ENCODE results near the gene GALT.

The GALT gene

DNA sequence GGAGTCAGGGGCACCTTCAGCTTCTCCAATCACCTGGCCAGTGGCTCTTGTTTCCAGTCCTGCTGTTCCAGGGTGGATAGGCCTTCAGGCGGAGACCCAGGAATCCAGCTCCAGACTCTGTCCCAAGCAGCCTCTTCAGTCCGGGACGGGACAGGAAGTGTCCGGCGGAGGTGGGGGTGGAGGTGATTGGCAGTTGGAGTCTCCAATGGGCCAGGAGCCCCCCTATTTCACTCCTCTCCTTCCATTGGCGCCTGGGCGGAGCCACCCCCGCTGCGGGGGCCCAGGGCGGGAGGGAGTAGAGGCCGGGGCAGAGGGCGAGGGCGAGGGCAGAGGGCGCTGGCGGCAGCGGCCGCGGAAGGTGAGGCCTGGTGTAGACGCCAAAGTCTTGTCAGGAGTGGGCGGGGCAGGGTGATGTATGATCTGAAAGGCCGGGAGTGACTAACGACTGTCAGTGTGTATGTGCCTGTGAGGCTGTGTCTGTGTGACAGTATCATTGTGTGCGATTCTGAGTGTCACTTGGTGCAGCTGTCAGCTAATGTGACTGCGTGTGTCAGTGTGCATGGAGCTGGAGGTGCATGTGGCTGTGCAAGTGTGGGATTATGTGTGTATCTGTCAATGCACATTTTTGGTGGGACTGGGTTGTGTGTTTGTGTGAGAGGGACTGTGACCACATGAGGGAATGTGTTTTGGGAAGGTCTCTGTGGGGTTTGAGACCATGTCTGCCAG, 5.6 kb downstream of the GALT start, which contains the start of gene IL11RA:
IL11RA (plus strand) TSS at position 310 of the 726 bp plus-strand sequence. CDS start 3,033 bp downstream, outside the sequence.
- DNase-seq (ENCODE audit: low read depth in 1 of 2, low spot score in 1 of 2), result no peak

DNA sequence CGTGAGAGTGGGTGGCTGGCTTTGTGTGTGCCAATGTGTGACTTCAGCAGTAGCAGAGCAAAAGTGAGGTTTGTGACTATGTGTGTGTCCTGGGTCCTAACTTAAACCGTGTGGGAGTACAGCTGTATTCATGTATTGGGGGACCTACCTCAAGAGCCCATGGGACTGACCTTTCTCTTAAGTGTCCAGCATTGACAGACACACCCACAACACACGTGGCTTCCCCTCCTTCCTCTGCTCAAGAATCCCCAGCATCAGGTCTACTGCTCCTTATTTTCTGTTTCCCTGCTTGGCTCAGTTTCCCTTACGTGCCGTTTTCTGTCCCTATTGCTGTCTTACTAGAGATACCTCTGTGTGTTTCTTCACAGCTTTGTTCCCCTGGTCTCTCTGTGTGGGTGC, 6.1 kb downstream of the GALT start:
- DNase-seq (ENCODE audit: low read depth in 1 of 2, low spot score in 1 of 2), result no peak

DNA sequence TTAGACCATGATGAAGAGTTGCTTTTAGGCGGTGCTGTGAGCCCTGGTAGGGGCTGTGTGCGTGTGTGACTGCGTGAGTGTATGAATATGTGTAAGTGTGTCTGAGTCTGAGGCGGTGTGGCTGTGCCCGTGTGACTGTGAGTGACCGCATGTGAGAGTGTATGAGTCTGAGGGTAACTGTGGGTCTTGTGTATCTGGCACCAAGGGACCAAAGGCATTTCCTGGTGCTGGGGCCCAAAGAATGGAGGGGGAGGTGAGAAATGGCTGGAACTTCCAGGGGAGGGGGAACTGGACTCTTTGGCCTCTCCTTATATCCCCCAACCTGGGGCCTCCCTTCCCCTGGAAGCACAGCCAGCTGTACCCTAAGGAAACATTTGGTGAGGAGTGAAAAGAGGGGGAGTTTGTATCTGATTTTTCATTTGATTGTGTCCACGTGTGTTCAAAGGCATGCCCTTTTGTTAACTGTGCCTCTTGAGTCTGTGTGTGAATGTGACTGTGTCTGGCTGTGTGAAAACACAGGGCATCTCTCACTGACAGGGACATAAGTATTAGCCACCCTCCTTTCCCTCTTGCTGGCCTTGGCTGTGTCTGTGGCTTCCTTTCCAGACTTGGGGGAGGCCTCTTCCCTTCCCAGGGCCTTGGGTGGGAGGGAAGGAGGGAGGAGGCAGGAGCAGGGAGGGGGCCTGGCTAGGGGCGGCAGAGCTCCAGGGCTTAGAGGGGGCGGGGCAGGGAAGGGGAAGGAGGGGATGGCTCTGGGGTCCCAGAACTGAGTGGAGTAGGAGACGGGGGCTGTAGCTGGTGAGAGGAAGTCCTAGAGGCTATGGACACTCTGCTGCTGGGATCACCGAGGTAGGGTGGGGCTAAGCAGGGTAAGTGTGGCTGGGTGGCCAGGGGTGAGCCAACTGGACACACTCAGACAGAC, 6.9 kb downstream of the GALT start:
- DNase-seq (ENCODE audit: low read depth in 1 of 2, low spot score in 1 of 2), result no peak

DNA sequence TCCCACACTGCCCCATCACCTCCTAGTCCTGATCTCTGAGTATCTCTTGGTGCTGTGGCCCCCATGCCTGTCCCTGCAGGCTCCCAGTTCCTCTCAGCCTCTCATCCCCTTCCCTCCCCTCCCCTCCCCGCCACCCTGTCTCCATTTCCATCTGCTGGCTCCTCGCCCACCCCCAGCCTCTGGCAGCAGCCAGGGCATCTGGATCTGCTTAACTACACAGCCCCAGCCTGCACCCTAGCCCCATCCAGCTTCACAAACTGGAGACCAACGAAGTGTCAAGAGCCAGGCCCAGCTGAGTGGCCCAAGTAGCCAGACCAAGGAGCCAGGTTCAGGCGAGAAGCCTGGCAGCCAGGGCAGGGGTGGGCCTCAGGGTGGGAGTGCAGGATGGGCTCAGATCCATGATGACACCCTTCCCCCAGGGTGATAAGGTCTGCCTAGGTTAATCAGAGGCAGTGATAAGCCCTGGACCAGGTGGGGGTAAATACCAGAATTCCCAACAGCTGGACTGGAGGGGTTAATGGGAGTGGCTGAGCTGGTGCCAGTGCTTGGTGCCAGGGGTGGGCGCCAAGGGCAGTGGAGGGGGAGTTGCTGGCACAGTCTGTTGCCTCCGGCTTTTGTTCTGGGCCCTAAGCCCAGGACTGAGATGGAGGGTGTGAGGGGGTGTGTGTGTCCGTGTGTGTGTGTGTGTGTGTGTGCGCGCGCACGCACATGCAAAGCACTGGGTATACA, 8.0 kb downstream of the GALT start:
- no peak for DNase-seq (ENCODE audit: low read depth in 1 of 2, low spot score in 1 of 2)

DNA sequence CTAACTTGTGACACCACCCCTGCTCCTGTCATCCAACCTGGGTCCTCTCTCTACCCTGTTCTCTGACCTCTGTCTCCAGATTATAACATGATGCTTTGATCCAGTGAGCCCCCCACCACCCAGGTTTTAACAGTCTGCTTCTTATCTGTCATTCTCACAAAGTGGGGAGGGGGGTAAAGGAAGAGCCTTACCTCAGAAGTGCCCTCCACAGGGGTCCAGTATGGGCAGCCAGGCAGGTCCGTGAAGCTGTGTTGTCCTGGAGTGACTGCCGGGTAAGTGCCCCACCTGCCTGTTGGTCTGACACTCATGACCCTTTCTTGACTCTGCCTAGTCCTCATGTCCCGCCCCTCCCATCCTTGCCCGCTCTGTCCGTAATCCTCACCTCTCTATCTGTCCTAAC, 8.9 kb downstream of the GALT start:
- no peak for DNase-seq (ENCODE audit: low read depth in 1 of 2, low spot score in 1 of 2)

DNA sequence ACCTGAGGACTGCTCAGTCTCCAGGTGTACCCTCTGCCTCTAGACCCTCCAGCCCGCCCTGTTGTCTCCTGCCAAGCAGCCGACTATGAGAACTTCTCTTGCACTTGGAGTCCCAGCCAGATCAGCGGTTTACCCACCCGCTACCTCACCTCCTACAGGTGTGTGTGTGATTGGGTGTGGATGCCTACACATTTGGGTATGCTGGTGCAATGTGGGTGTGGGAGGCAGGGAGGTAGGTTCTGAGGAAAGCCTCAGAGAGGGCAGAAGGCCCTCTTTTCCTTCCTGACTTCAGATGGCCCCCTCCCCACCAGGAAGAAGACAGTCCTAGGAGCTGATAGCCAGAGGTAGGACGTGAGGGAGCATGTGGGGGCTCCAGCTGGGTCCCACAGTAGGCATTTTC, 10.5 kb downstream of the GALT start:
- DNase-seq (ENCODE audit: low read depth in 1 of 2, low spot score in 1 of 2), result no peak

DNA sequence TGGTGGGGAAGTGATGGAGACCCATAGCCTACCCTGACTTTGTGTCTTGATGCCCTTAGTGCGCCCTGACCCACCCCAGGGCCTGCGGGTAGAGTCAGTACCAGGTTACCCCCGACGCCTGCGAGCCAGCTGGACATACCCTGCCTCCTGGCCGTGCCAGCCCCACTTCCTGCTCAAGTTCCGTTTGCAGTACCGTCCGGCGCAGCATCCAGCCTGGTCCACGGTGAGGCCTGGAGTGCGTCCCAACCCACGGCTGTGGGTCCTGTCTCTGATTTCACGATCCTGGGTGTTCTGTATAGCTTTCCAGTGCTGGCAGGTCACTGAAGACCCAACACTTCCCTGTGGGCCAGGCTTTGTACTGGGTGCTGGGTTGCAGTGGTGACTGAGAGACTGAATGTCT, 12.0 kb downstream of the GALT start:
- no peak for DNase-seq (ENCODE audit: low read depth in 1 of 2, low spot score in 1 of 2)

DNA sequence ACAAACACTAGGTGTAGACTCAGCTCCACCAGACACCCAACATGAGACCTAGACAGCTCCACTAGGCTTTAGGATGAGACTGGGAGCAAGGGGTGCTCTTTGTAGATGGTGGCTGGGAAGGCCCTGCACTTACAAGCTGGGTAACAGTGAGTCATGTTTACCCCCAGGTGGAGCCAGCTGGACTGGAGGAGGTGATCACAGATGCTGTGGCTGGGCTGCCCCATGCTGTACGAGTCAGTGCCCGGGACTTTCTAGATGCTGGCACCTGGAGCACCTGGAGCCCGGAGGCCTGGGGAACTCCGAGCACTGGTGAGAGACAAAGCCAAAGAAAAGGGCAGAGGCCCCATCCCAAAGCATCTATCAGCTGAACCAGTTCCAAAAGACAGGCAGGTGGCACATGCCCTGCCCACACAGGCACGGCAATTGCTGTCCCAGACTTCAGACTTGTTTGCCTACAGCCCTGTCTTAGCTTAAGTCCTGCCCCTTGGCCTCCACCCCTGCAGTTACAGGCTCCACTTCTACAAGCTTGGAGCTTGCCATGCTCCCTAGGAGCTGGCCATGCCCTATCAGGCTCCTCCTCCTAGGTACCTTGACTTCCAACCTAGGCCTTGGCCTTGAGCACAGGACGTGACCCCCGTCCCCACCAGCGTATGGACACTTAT, 13.2 kb downstream of the GALT start:
- DNase-seq (ENCODE audit: low read depth in 1 of 2, low spot score in 1 of 2), result no peak

DNA sequence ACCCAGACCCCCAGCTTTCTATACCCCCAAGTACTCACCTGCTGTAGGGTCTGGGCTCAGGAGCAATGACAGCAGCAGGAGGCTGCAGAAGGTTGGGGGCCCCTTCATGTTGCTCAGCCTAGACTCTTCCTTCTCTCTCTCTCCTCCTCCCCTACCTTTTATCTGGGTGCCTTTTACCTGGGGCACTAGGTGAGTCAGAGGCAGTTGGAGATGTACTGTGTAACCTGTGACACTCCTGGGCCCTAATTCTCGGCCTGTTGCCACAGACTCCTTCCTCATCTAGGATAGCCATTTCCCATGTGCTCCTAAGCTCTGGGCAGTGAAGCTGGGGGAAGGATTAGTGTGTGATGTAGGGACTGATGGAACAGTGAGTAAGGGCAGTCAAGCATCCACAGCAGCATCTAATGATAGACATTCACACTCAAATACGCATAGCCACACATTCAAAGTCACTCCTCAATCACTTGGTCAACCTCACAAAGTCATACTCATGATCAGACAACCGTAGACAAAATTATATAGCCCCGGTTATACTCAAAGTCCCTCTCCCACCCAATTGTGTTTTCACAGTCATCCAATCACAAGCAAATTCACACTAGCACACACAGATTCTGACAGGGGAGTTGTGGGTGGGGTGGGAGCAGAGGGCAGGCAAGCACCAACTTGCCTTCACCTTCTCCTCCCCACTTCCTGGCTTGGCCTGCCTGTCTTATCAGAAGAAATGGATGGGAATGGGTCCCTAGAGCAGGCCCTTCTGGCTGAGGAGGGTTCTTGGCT, 16.2 kb downstream of the GALT start, which contains the start of gene CCL27:
CCL27 (minus strand) TSS at position 132 of the 777 bp plus-strand sequence; CDS start at position 108, 24 bp downstream.
- no peak for DNase-seq (ENCODE audit: low read depth in 1 of 2, low spot score in 1 of 2)

DNA sequence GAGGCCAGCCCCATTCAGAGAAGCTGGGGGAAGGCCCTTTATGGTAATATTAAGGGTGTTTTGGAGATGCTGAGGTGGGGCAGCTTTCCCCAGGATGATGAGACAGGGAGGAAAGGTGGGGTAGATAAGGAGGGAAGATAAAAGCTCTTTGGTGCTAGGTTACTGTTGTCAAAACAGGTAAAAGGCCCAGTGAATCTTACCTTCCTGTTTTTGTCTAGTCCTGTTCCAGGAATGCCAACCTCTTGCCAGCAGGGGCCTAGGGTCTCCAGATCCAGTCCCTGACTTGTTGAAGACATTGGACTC, 16.8 kb downstream of the GALT start:
- no peak for DNase-seq (ENCODE audit: low read depth in 1 of 2, low spot score in 1 of 2)

DNA sequence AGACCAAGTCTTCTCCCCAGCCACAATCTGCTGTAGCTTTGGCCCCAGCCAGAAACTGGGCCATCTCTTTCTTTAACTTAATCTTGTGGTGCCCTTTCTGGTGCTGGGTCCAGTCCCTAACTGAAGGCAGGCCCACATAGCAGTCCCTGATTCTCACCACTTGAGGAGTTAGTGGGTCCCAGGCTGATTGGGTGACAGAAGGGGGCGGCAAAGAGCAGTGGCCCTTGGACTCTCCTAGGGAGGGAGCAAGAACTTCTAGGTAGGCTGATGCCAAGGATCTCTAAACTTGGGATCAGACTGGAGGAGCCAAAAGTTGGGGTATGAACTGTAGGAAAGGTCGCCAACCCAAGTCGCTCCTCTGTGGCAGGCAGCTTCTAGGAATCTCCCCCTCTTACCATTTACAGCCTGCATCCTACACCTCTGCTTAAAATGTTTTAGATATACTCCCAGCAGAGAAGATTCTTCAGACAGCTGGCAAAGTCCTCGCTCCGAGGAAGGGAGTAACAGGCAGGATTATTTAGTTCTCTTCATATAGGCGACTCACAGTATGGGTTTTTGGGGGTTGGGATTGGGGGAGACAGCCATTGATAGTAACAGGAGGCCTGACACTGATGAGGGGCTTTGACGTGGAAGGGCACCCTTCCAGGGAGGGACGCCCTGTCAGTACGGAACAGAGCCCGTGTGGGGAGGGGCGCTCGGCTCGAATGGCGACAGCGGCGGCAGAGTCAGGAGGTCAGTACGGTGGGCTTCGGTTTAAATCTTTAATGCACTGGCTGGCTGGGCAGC, 18.0 kb downstream of the GALT start:
- DNase-seq (ENCODE audit: low read depth in 1 of 2, low spot score in 1 of 2), result peak in 1 of 2 donors; percentile 16

DNA sequence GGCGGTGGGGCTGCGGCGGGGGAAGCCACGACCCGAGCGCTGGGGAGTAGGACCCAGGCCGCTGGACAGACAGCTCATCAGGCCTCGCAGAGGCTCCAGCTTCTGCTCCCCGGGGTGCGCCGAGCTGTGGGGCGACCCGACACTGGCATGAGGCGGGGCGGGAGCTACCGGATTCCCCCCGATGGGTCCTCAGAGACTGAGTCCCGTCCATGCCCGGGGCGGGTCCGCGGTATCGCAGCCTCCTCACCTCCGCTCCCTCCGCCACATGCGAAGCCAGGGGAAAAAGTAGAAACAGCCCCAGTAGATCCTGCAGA, 18.5 kb downstream of the GALT start:
- DNase-seq (ENCODE audit: low read depth in 1 of 2, low spot score in 1 of 2), result no peak

DNA sequence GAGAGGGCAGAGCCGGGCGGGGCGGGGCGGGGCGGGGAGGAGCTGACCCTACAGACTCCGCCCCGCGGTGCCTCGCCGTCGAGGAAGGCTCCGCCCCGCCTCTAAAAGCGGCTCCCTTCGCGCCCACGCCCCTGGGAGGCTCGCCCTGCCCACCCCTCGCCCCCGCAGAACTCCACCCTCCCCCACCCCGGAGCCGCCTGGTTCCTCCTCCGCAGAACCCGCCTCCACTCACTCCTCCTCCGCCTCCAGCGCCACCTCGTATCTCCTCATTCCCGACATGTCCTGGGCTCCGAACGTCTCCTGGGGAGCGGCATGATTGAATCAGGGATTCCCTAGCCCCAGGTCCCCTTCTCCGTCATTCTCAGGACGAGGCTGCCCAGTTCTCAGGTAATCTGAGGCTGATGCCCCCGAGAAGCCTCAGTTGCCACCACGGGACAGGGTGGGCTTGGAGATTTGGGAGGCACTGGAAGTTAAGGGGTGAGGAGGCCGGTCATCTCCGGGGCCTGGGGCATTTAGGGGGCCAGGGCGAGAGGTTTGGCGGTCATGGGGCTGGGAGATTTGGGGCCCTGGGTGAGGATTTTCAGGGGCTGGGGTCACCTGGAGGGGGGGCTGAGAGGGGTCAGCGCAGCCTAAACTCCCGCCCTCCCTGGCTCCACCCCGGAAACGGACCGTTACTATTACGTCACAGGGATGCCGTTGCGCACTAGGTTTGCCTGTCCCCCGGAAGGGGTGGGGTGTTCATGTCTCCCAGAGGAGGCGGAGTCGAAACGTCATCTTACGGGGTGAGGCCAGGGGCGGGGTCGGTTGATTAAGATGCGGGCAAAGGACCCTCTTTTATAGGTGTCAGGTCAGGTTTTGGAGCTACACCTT, 19.1 kb downstream of the GALT start:
- peak; percentile 68 to 75 for DNase-seq (ENCODE audit: low read depth in 1 of 2, low spot score in 1 of 2)

DNA sequence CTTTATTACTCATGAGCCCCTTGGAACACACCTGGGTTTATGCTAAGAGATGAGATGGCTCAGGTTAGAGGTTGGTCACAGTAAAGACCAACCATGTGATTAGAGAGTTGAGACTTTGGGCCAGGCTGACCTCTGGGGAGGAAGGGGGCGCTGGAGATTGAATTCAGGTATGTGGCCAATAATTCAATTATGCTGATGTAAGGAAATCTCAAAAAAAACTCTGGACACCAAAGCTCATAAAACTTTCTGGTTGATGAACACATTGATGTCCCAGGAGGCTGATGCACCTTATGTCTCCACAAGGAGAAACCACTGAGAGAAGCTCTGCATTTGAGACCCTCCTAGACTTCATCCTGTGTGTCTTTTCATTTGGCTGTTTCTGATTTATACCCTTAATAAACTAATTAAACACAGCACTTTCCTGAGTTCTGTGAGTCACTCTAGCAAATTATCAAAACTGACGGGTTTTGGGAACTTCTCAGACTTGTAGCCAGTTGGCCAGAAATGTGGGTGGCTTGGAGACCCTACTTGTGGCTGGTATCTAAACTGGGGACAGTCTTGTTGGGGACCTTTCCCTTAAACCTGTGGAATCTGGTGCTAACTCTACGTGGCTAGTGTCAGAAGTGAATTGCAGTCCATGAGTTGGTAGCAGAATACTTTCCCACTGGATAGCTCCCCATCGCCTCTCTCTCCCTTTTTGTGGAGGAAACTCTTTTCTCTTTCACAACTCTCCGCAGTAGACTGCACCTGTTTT, 23.5 kb downstream of the GALT start:
- DNase-seq (ENCODE audit: low read depth in 1 of 2, low spot score in 1 of 2), result no peak

DNA sequence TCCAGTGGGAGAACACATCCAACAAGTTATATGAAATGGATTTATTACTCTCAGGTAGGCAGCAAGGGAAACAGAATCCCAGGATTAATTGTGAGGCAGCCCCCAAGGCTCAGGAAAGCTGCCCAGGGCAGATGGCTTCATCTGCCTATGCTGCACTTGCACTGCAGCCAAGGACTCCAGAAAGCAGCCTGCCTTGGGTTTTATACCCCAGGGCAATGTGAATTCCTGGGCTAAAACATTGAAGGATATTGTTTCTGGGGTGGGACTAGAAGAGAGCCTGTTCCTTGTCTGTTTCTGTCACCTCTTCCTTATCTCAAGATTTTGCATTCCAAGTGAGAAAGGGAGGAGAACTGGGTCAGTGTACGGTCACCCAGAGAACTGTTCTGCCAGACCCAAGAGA, 24.8 kb downstream of the GALT start:
- DNase-seq (ENCODE audit: low read depth in 1 of 2, low spot score in 1 of 2), result no peak

DNA sequence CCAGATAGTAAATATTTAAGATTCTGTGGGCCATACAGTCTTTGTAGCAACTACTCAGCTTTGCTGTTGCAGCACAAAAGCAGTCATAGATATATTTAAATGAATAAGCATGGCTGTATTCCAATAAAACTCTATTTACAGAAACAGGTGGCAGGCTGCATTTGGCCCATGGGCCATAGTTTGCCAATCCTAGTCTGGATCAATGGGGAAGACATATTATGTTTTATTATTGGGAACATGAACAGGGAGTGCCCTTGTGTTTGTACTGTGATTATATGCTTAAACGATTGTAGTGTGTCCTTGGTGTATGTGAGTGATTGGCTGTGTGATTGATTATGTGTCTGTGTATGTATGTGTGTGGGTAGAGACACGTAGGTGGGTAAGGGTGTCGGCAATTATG, 28.0 kb downstream of the GALT start:
- no peak for DNase-seq (ENCODE audit: low read depth in 1 of 2, low spot score in 1 of 2)

DNA sequence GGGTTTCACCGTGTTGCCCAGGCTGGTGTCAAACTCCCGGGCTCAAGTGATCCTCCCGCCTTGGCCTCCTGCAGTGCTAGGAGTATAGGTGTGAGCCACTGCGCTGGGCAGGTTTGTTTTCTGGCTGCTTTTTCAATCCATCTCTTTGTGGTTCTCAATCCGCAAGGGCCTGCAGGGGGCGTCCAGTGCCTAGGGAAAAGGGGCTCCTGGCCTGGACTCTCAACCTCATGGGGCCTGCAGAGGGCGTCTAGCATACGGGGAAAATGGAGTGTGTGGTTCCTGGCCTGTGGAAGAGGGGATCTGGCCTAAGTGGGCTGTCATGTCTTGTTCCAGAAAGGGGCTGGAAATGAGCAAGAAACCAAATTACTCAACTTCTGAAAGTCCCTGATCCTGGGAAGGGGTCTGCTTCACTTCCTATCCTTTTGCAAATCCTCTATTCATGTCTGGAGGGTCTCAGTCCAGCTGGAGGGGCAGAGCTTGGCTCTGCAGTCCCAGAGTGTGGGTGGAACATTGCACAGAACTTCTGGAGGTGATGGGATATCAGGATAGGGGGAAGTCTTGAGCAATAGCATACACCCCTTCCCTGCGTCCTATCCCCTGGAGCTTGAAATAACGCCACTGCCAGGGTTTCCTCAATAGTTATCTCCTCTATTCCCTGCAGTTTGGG, 28.7 kb downstream of the GALT start:
- peak in 1 of 2 donors; percentile 29 for DNase-seq (ENCODE audit: low read depth in 1 of 2, low spot score in 1 of 2)

DNA sequence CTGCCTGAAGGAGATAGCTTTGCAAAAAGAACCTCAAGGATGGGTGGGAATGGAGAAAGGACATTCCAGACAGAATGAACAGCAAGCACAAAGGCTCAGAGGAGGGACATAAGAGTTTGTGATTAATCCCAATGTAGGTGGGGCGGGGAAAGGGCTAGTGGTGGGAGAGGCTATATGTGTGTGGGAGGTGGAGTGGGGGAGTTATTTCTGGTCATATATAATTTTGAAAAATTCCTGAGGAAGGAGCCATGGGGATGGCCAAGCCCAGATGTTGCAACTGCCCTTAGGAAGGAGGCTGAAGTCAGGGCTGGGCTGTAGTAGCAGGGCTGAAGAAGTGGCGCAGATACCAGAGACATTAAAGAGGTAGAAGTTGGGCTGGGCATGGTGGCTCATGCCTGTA, 29.4 kb downstream of the GALT start:
- DNase-seq (ENCODE audit: low read depth in 1 of 2, low spot score in 1 of 2), result no peak
